GM21360 (cell line): ENCODE measurements around the gene MAGEA9.
"Not testable (repeated sequence)": the region's sequence is repeated elsewhere in the genome, so short reads cannot be mapped to it uniquely, and the experiment has no call there.

Experiments used
- ATAC-seq: cut with Tn5 transposase; IDR thresholded peaks from one replicate; pipeline ENCODE4 v1.9.1; 2021; ENCODE audit warnings: mild to moderate bottlenecking, moderate library complexity; ENCODE audit not compliant: unreplicated experiment

Gene MAGEA9

GRCh38 chrX:149781727-149782126, at the start of gene MAGEA9:
Gene MAGEA9 (plus strand): TSS chrX:149781930. CDS start chrX:149786211, 4,281 bp downstream.
- not testable (repeated sequence) for ATAC-seq

GRCh38 chrX:149742269-149742668, 39.5 kb upstream of the MAGEA9 start:
- ATAC-seq, result not testable (repeated sequence)

GRCh38 chrX:149746390-149747007, 35.2 kb upstream of the MAGEA9 start:
- ATAC-seq, result peak; percentile 42

- no peak for ATAC-seq
These were observed 24.3 kb upstream of the MAGEA9 start for GRCh38 chrX:149757206-149758067.

- ATAC-seq, result no peak
These were observed 23.5 kb upstream of the MAGEA9 start for GRCh38 chrX:149758068-149758714.

DNA sequence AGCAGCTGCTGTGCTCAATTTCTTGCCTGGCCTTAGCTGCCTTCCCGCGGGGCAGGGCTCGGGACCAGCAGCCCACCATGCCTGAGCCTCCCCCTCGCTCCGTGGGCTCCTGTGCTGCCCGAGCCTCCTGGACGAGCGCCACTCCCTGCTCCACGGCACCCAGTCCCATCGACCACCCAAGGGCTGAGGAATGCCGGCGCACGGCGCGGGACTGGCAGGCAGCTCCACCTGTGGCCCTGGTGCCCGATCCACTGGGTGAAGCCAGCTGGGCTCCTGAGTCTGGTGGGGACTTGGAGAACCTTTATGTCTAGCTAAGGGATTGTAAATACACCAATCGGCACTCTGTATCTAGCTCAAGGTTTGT, 23.0 kb upstream of the MAGEA9 start:
- not testable (repeated sequence) for ATAC-seq

- ATAC-seq, result no peak
These were observed 21.9 kb upstream of the MAGEA9 start for GRCh38 chrX:149759824-149760223.

DNA sequence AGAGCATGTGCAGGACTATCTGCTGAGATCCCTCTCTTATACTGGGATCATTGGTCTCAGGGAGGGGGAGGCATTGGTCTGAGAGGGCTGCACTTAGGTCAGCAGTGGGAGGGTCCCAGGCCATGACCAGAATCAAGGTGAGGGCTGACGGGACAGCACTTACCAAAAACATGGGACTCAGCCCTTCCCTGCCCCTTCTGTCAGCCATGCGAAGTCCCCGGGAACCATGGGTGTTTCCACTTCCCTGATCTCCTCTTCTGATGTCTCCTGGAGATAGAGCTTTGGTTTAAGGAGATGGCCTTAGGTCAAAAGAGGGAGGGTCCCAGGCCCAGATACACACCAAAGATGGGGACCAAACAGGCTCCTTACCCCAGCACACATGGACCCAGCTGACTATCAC, 20.8 kb upstream of the MAGEA9 start:
- no peak for ATAC-seq

- not testable (repeated sequence) for ATAC-seq
These were observed 19.7 kb upstream of the MAGEA9 start for GRCh38 chrX:149761858-149762674.

DNA sequence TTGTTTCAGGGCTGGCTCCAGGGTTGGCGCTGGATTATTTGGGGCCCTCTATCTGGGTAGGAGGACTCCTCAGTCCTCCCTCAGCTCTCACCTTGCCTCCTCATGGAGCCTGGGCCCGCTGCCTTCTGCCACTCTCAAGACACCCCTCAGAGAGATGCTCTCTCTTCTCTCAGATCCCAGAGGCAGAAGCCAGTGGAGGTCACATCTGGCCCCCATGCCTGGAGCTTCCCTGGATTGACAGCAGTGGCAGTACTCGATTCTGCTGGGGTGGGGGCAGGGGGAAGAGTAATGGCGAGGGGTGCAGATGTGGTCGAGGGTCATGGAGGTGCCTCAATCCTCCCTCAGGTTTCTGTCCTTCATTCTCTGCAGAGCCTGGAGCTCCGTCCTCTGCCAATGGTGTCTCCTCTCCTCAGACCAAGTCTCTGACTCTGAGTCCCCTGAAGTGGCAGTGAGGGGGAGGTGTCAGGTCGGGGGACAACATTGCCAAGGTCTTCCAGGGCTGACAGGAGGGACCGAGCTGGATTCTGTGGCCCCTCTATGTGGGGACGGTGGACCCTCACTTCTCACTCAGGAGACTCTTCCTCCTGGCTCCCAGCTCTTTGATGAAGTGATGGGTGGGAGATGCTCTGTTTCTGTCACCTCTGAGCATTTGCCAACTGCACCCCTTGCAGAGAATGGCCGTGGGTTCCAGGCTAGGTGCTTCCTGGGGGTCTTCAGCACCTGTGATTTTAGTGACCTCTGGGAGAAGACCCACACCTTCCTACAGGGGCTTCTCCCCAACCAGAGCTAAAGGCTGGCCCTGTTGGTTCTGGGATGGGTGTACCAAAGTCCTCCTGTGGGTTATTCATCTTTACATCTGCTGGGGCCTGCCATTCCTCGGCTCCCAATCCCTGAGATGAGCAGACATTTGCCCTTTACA, 18.8 kb upstream of the MAGEA9 start:
- no peak for ATAC-seq

DNA sequence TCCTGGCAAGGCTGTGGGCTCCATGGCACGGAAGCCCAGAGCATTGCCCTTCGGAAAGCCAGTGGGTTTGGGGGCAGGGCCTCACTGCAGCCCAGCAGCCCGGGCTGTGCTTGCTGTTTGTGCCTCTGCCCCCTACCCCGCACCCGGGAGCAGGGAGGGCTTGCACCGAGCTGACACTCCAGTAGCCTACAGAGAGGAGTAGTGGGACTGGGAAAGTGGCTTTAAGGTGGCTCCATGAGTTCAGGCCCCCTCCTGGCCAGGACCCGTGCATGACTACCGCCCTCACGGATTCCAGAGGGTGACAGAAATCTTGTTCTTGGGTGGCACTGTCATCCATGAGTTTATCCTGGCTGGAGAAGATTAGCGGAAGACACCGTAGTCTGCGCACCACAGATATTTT, 11.4 kb upstream of the MAGEA9 start:
- ATAC-seq, result not testable (repeated sequence)

DNA sequence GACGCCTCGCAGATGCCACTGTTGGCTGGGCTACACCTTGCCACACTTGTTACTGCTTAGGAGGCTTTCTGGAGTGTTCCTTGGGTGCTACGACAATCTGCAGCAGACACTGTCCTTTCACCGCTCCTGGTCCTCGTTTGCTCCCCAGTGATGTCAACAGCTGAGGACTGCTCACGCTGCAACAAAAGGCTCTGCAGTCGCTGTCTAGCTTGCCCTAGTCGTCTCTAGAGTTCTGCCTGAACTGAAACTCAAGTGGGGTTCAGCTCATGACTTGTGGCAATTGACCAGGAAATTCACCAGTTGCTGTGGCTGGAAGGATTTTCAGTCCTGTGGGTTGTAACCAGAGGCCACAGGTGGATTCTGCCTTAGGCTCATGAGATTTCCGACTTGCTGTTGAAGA, 8.7 kb upstream of the MAGEA9 start:
- not testable (repeated sequence) for ATAC-seq

DNA sequence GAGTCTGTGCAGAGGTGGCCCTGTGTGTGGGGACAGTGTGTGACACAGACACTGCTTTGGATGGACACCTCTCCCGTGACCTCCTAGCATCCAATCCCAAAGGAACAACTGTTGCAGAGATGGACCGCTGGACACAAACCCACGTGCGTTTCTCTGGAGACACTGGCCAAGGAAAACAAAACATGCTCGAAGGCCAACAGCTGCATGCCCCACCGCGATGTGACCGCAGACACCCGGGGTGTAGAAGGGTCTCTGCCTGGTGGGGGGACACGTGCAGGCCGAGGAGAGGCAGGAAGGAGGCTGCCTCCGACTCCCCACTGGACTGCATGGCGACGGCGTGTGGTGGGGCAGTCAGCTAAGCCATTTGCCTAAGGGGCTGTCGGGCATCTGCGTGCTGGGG, 8.0 kb upstream of the MAGEA9 start, which contains the start of gene HSFX1:
Gene HSFX1 (plus strand): TSS at position 301 of the 400 bp plus-strand sequence. CDS start 614 bp downstream, outside the sequence.
- not testable (repeated sequence) for ATAC-seq

DNA sequence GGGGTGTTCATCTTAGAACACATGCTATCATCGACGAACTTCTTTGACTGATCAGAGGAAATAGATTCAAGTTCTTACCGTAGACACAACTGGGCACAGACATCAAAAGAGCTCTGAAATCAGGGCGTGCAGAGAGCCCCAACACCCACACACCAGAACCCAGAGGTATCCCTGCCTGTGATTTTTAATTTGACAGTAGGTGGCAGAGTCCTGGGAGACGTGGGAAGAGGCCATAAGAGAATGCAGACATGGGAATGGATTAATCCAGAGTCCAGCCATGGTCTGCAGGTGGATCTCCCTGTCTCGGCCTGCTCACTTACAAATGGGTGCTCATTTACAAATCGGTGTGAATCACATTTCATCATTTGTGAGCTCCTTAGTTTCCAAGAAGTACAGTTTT, 3.7 kb upstream of the MAGEA9 start:
- ATAC-seq, result not testable (repeated sequence)

DNA sequence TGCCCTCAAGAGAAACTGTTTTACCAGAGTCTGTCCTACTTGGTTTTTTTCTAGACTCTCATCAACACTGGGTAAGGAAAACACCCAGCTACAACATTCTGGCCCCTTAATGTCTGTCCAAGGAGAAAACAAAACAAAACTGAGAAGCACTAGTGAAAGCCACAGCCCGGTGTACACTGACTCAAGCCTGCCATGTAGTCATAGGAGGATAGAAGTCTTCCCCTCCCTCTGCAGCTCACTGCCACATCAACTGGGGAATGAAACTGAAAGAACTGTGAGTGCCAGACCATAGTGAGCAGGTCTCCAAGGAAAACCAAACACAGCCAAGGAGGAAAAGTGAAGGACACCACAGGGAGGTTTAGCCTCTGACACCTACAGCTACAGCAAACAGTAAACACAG, 13.8 kb downstream of the MAGEA9 start:
- ATAC-seq, result peak; percentile 97

GRCh38 chrX:149799095-149799714, 17.5 kb downstream of the MAGEA9 start:
- no peak for ATAC-seq

GRCh38 chrX:149799938-149800337, 18.2 kb downstream of the MAGEA9 start:
- ATAC-seq, result no peak

GRCh38 chrX:149803458-149804062, 21.8 kb downstream of the MAGEA9 start:
- no peak for ATAC-seq

DNA sequence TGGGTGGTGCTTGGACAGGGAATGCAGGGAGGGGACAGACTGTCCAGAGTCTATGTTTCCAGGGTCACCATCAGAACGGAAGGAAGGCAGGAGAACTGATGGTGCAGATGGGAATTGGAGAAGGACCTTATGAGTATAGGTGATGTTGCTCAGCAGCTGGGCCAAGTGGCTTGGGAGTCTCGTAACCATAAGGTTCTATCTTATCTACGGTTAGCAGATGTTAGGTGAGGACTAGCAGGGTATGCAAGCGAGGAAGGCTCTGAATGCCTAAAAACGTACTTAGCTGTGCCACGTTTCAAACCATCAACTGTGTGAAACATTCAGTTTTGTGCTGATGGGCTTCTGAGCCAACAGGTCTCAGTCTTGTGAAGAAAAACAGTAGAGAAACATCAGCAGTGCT, 22.4 kb downstream of the MAGEA9 start:
- ATAC-seq, result no peak
